Naive thymus-derived CD4-positive, alpha-beta T cell (primary cell): ENCODE measurements around the gene AGTR1. TPM values are rescaled to one million over a fixed set of nuclear protein-coding genes. Genes with fewer than 3 reads are reported as not detected.

Experiments used
- ATAC-seq: fragments of 150-1000 bp; cut with Tn5 transposase; 2 replicates; pipeline ENCODE4 v1.10.0; 2021; ENCODE audit warnings: mild to moderate bottlenecking, moderate library complexity
- CTCF ChIA-PET: fragments of 350-600 bp; sonication (Branson Sonifier 250); formaldehyde crosslinking; loops from one replicate; lab custom pipeline; 2021; ENCODE audit warnings: antibody characterized with exemption; lab: Charles Lee
- POLR2A ChIA-PET: fragments of 350-600 bp; sonication (Branson Sonifier 250); formaldehyde crosslinking; loops from one replicate; lab custom pipeline; 2021; ENCODE audit warnings: antibody characterized with exemption, inconsistent platforms; lab: Charles Lee
- DNase-seq, 9 donors: peaks; one replicate each; pipeline versions ENCODE4 v3.0.0 to v3.0.0-alpha.2; 2020 to 2022; ENCODE audit warnings: mixed read lengths in 1 of 9
- H3K27ac ChIP-seq: one replicate; pipeline ENCODE4 v1.7.0; 2013; ENCODE audit warnings: mild to moderate bottlenecking, low read depth, low read length, moderate library complexity
- H3K27me3 ChIP-seq, 2 donors: one replicate each; pipeline ENCODE4 v1.7.0; 2013; ENCODE audit warnings: low read length in 2 of 2, mild to moderate bottlenecking in 2 of 2, moderate library complexity in 2 of 2; ENCODE audit not compliant: control insufficient read depth in 2 of 2, insufficient read depth in 2 of 2
- H3K36me3 ChIP-seq, 3 experiments: 1 replicate in 2 of 3; 2 replicates in 1 of 3; pipeline ENCODE4 v1.7.0; 2013; ENCODE audit warnings: low read length in 3 of 3, mild to moderate bottlenecking in 3 of 3, moderate library complexity in 1 of 3; ENCODE audit not compliant: insufficient read depth in 3 of 3, control insufficient read depth in 2 of 3
- H3K4me1 ChIP-seq, 2 donors: one replicate each; pipeline ENCODE4 v1.7.0; 2013; ENCODE audit warnings: low read length in 2 of 2, mild to moderate bottlenecking in 2 of 2, moderate library complexity in 1 of 2; ENCODE audit not compliant: control insufficient read depth in 2 of 2, insufficient read depth in 2 of 2
- H3K4me3 ChIP-seq: 2 replicates; pipeline ENCODE4 v1.7.0; 2013; ENCODE audit warnings: mild to moderate bottlenecking, low read length
- H3K9me3 ChIP-seq, 3 experiments: 1 replicate in 2 of 3; 2 replicates in 1 of 3; pipeline ENCODE4 v1.7.0; 2013; ENCODE audit warnings: low read length in 3 of 3; ENCODE audit not compliant: control insufficient read depth in 2 of 3
- H3K27ac Mint-ChIP-seq, 9 donors: one replicate each; pipeline ENCODE4 v1.8.0; 2020 to 2022; ENCODE audit warnings: mixed read lengths in 9 of 9, mild to moderate bottlenecking in 8 of 9, moderate library complexity in 5 of 9, inconsistent platforms in 2 of 9
- H3K27me3 Mint-ChIP-seq, 5 donors: one replicate each; pipeline ENCODE4 v1.8.0; 2021 to 2022; ENCODE audit warnings: mixed read lengths in 5 of 5, mild to moderate bottlenecking in 1 of 5
- H3K36me3 Mint-ChIP-seq, 5 donors: one replicate each; pipeline ENCODE4 v1.8.0; 2020 to 2022; ENCODE audit warnings: mixed read lengths in 5 of 5, mild to moderate bottlenecking in 3 of 5, inconsistent platforms in 1 of 5
- H3K4me1 Mint-ChIP-seq, 7 donors: one replicate each; pipeline ENCODE4 v1.8.0; 2020 to 2022; ENCODE audit warnings: mixed read lengths in 7 of 7, mild to moderate bottlenecking in 3 of 7, inconsistent platforms in 1 of 7
- H3K4me3 Mint-ChIP-seq, 10 donors: one replicate each; pipeline ENCODE4 v1.8.0; 2020 to 2022; ENCODE audit warnings: mild to moderate bottlenecking in 10 of 10, mixed read lengths in 10 of 10, moderate library complexity in 6 of 10, inconsistent platforms in 2 of 10
- H3K9me3 Mint-ChIP-seq, 11 donors: one replicate each; pipeline ENCODE4 v1.8.0; 2020 to 2022; ENCODE audit warnings: mixed read lengths in 11 of 11, mild to moderate bottlenecking in 4 of 11, inconsistent platforms in 1 of 11, moderate library complexity in 1 of 11
- intact Hi-C, 2 donors: fragments of 100-400 bp; cut with micrococcal nuclease; formaldehyde crosslinking; loops; one replicate each; pipeline ENCODE4 v1.15.1; 2023
- polyA plus RNA-seq, 2 donors: library from polyadenylated mRNA; unstranded; fragments of 300-500 nt; fragmentation: Illumina TruSeq; gene quantifications; one replicate each; pipeline ENCODE4 v1.2.3, GENCODE V29; 2021
- total RNA-seq, 6 experiments: library from RNA in 5 of 6; stranded (reverse) in 5 of 6; gene quantifications; 1 replicate in 5 of 6; 2 replicates in 1 of 6; pipeline ENCODE4 v1.2.3 and lab custom pipeline; 2021 to 2026

Gene AGTR1
- total and polyA plus RNA-seq, 7 experiments from 2014 or later = not detected

DNA sequence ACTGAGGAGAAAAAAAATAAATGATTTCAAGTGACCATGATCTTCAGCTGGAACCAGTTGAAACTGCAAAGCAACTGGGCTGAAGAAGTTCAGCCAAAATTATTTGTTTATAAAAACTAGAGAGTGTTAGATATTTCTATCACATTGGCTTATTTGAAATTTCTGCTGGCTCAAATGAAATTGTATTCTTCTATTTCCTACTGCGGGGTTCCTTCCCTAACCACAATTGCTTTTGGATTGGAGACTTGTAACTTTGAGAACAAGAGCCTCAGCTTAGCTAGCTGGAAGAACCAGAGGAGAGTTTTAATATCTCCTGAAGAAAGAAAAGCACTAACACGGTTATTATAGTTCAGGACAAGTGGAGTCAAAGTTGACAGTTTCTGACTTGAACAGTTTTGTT, 31.1 kb downstream of the AGTR1 start:
- Histone ChIP-seq H3K9me3 (no peaks in the 10 kb centered on the region), H3K4me1 (no peaks in the 10 kb centered on the region), H3K27me3 (no peaks in the 10 kb centered on the region), H3K27ac (no peak overlapping the region), H3K36me3 (no peaks in the 10 kb centered on the region), H3K4me3 (no peak overlapping the region)
- Mint-ChIP-seq H3K36me3 (no peaks in the 10 kb centered on the region), H3K27ac (no peak overlapping the region), H3K9me3 (peaks cover 0 to 2% (median 0%) of the 10 kb centered on the region in 11 donors), H3K4me3 (no peak overlapping the region), H3K27me3 (peaks cover 0 to 4% (median 0%) of the 10 kb centered on the region in 5 donors), H3K4me1 (peaks cover 0 to 3% (median 0%) of the 10 kb centered on the region in 7 donors)
- ChIA-PET CTCF (no interaction called here), POLR2A (no interaction called here)
- DNase-seq (no peak), ATAC-seq (no peak)
- intact Hi-C loops = no loop called here

DNA sequence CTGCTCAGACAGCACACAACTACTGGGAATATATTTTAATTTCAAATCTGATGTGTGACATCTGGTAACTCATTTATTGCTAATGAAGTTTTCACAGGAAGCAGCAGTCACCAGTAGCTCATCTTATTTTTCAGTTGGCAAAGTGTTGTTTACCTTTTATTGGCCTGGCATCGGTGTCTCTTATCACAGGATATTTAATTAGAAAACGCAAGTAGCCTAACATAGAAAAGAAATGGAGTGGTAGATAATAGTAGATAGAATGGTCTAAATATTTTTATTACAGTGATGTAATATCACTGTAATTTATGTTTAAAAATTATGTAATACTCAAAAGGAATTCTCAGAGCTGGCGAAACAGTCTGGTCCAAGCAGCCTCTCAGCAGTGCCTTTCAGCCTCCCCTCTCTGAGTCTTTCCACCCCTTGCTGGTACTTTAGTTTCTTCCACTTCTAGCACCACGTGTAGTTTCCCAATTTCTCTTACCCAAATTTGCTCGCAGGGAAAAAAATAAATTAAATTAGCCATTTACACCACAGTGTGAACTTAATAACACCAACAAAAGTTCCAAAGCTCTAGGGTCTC, 31.9 kb downstream of the AGTR1 start:
- intact Hi-C loops = no loop called here
- H3K4me3 Mint-ChIP-seq = no peak overlapping the region
- CTCF ChIA-PET = no interaction called here

DNA sequence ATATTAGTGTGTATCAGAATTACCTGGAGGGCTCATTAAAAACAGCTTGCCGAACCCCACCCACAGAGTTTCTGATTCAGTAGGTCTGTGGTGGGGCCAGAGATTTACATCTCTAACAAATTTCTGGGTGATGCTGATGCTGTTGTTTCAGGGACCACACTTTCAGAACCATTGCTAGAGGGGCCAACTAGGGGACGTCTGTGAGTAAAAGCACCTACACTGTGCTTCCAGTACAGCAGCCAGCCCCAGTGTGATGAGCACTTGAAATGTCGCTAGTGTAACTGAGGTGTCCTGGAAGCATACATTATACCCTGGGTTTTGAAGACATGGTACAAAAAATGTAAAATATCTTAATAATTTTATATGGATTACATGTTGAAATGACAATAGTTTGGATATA, 33.0 kb downstream of the AGTR1 start:
- ATAC-seq (no peak), DNase-seq (no peak)
- Histone ChIP-seq H3K27me3 (no peaks in the 10 kb centered on the region), H3K36me3 (no peaks in the 10 kb centered on the region), H3K27ac (no peak overlapping the region), H3K4me1 (no peaks in the 10 kb centered on the region), H3K9me3 (no peaks in the 10 kb centered on the region), H3K4me3 (no peak overlapping the region)
- no peaks in the 10 kb centered on the region for H3K36me3 Mint-ChIP-seq
- ChIA-PET CTCF (no interaction called here), POLR2A (interaction anchor here (0.8 kb wide), 1 partner anchor 170 kb away, joined by 3 read pairs; no protein-coding TSS in a partner anchor)
- intact Hi-C loops = no loop called here
- H3K9me3 Mint-ChIP-seq = peaks cover 0 to 2% (median 0%) of the 10 kb centered on the region in 11 donors
- H3K4me1 Mint-ChIP-seq = peaks cover 0 to 3% (median 0%) of the 10 kb centered on the region in 7 donors
- peaks cover 0 to 4% (median 0%) of the 10 kb centered on the region in 5 donors for H3K27me3 Mint-ChIP-seq
- H3K4me3 Mint-ChIP-seq = no peak overlapping the region
- no peak overlapping the region for H3K27ac Mint-ChIP-seq

More for the DNA sequence above, 31.9 kb downstream of the AGTR1 start:
- Histone ChIP-seq H3K9me3 (no peaks in the 10 kb centered on the region), H3K36me3 (no peaks in the 10 kb centered on the region), H3K4me1 (no peaks in the 10 kb centered on the region), H3K27me3 (no peaks in the 10 kb centered on the region), H3K4me3 (no peak overlapping the region), H3K27ac (no peak overlapping the region)
- Mint-ChIP-seq H3K4me1 (peaks cover 0 to 3% (median 0%) of the 10 kb centered on the region in 7 donors), H3K36me3 (no peaks in the 10 kb centered on the region), H3K27ac (no peak overlapping the region), H3K27me3 (peaks cover 0 to 4% (median 0%) of the 10 kb centered on the region in 5 donors), H3K9me3 (peaks cover 0 to 2% (median 0%) of the 10 kb centered on the region in 11 donors)
- ATAC-seq (no peak), DNase-seq (no peak)
- POLR2A ChIA-PET = no interaction called here

DNA sequence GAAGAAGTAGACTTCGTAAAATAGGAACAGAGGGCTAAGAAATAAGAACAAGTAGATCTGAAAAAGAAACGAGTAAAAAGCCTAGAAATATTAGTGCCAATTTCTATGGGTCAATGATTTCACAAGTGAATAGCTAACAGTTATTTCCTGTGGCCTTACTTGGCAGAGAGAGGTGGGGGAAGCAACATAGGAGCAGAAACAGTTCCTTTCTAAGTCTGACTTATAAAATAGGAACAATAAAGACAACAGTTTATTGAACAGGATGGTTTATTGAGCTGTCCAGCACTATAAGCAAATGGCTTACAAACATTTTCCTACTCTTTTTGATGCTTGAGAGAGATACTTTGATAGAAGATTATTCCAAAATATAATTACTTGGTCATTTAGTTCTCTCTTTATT, 37.9 kb downstream of the AGTR1 start:
- ChIA-PET CTCF (no interaction called here), POLR2A (no interaction called here)
- Mint-ChIP-seq H3K36me3 (no peaks in the 10 kb centered on the region), H3K4me3 (no peak overlapping the region), H3K27me3 (no peaks in the 10 kb centered on the region), H3K4me1 (no peaks in the 10 kb centered on the region), H3K27ac (no peak overlapping the region), H3K9me3 (no peaks in the 10 kb centered on the region)
- Histone ChIP-seq H3K27ac (no peak overlapping the region), H3K36me3 (no peaks in the 10 kb centered on the region), H3K4me3 (no peak overlapping the region), H3K27me3 (no peaks in the 10 kb centered on the region), H3K4me1 (no peaks in the 10 kb centered on the region), H3K9me3 (no peaks in the 10 kb centered on the region)
- no peak for DNase-seq
- intact Hi-C loops = no loop called here
- no peak for ATAC-seq

DNA sequence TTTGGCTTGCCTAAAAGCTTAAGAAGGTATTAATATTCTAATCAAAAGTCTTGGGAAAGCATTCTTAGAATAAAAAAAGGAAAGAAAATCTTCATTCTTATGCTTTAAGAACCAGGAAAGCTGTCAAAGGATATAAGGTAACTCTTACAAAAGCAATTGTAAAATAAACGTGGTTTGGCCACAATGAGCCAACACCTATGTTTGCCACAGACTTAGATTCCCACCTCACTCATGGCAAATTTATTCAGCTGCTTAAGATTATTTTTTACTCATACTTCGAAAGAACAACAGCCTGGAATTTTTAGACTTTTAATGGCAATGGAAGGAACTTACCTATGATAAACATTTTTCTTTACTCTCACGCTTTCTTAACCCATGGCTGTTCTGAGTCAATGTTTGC, 38.4 kb downstream of the AGTR1 start:
- Histone ChIP-seq H3K4me3 (no peak overlapping the region), H3K9me3 (no peaks in the 10 kb centered on the region), H3K36me3 (no peaks in the 10 kb centered on the region), H3K4me1 (no peaks in the 10 kb centered on the region), H3K27me3 (no peaks in the 10 kb centered on the region), H3K27ac (no peak overlapping the region)
- no peak overlapping the region for H3K4me3 Mint-ChIP-seq
- H3K36me3 Mint-ChIP-seq = no peaks in the 10 kb centered on the region
- ChIA-PET POLR2A (no interaction called here), CTCF (no interaction called here)
- ATAC-seq (no peak), DNase-seq (no peak)
- no peak overlapping the region for H3K27ac Mint-ChIP-seq
- no peaks in the 10 kb centered on the region for H3K4me1 Mint-ChIP-seq
- H3K9me3 Mint-ChIP-seq = no peaks in the 10 kb centered on the region
- no peaks in the 10 kb centered on the region for H3K27me3 Mint-ChIP-seq
- intact Hi-C loops = no loop called here

DNA sequence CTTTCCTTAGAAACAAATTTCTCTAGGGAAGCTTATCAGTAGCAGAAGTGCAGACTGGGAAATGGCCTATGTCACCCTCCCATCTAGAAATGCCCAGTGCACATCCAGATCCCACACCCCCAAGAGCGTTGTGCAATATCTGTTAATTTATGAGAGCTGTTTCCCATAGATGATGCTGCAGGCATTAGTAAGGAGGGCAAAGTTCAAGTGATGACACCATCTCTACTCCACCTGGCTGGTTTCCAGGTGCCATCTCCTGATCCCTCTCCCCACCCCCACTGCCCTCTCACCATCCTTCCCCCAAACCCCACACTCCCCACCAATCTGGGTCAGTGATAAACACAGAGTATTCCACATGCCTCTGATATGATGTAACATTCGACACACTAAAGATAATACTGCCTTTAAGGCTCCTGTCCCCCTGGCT, 39.4 kb downstream of the AGTR1 start:
- Mint-ChIP-seq H3K4me1 (no peaks in the 10 kb centered on the region), H3K4me3 (no peak overlapping the region)

DNA sequence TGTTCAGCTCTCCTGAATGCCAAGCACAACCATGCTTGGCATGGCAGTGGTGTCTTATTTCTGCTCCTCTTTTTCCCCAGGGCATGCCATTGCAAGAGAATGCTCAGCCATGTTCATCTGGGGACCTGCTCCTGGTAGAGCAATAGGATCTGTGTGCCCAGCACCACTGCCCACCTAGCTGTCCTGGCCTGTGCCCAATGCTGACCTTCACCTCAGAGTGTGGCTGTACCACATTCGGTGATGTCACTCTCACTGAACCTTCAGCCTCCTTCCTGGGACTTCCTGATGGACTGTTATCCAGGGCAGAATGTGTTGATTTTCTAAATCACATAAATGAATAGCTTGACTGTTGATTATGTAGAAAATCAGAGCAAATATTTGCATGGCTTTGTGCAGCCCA, 42.0 kb downstream of the AGTR1 start:
- no peak overlapping the region for H3K4me3 ChIP-seq
- intact Hi-C loops = no loop called here
- no peaks in the 10 kb centered on the region for H3K27me3 Mint-ChIP-seq
- no peak overlapping the region for H3K4me3 Mint-ChIP-seq
- no peaks in the 10 kb centered on the region for H3K9me3 ChIP-seq
- no peaks in the 10 kb centered on the region for H3K36me3 ChIP-seq
- H3K36me3 Mint-ChIP-seq = no peaks in the 10 kb centered on the region
- H3K27me3 ChIP-seq = no peaks in the 10 kb centered on the region
- no peak for DNase-seq
- ChIA-PET POLR2A (no interaction called here), CTCF (no interaction called here)
- no peaks in the 10 kb centered on the region for H3K4me1 Mint-ChIP-seq
- no peak overlapping the region for H3K27ac ChIP-seq
- no peak overlapping the region for H3K27ac Mint-ChIP-seq
- H3K9me3 Mint-ChIP-seq = no peaks in the 10 kb centered on the region
- no peak for ATAC-seq
- H3K4me1 ChIP-seq = no peaks in the 10 kb centered on the region

More for the DNA sequence above, 39.4 kb downstream of the AGTR1 start:
- no peak overlapping the region for H3K27ac ChIP-seq
- POLR2A ChIA-PET = no interaction called here
- H3K36me3 ChIP-seq = no peaks in the 10 kb centered on the region
- CTCF ChIA-PET = no interaction called here
- no peaks in the 10 kb centered on the region for H3K27me3 ChIP-seq
- intact Hi-C loops = no loop called here
- Mint-ChIP-seq H3K27ac (no peak overlapping the region), H3K9me3 (no peaks in the 10 kb centered on the region), H3K36me3 (no peaks in the 10 kb centered on the region), H3K27me3 (no peaks in the 10 kb centered on the region)
- DNase-seq (no peak), ATAC-seq (no peak)
- H3K4me3 ChIP-seq = no peak overlapping the region
- H3K9me3 ChIP-seq = no peaks in the 10 kb centered on the region
- H3K4me1 ChIP-seq = no peaks in the 10 kb centered on the region
